Panc1 (cell line): ENCODE results near the gene CNGA1. TPM values are rescaled to one million over a fixed set of nuclear protein-coding genes. Genes with fewer than 3 reads are reported as not detected.

Source experiments
- ATAC-seq: fragments of 200-7000 bp; cut with Tn5 transposase; 2 replicates; pipeline ENCODE4 v1.9.1; 2020; ENCODE audit warnings: mild to moderate bottlenecking, moderate library complexity
- BruUV-seq: library from RNA; stranded (reverse); fragments of 400-500 nt; replicated peaks from 2 replicates; lab custom pipeline; 2021; lab: Mats Ljungman, UMichigan
- CTCF ChIA-PET: fragments of 300-600 bp; sonication (Branson Sonifier 250); formaldehyde crosslinking; loops from one replicate; lab custom pipeline; 2022; ENCODE audit warnings: antibody characterized with exemption; lab: Charles Lee
- POLR2A ChIA-PET: fragments of 300-600 bp; sonication (Branson Sonifier 250); formaldehyde crosslinking; loops from one replicate; lab custom pipeline; 2022; ENCODE audit warnings: antibody characterized with exemption; lab: Charles Lee
- DNase-seq: peaks from one replicate; pipeline ENCODE4 v3.0.0-alpha.2; 2010; ENCODE audit warnings: low read depth, low spot score
- H3K27ac ChIP-seq: 2 replicates; pipeline ENCODE4 v1.5.1; 2011; ENCODE audit warnings: mild to moderate bottlenecking, low read length, inconsistent platforms
- H3K27me3 ChIP-seq: fragments of 200-500 bp; sonication (Bioruptor generic); 2 replicates; pipeline ENCODE4 v1.6.0; 2014; ENCODE audit warnings: low read length, inconsistent platforms; ENCODE audit not compliant: control insufficient read depth, insufficient read depth
- H3K36me3 ChIP-seq: fragments of 200-500 bp; sonication (Bioruptor generic); 2 replicates; pipeline ENCODE4 v1.5.1; 2014; ENCODE audit warnings: inconsistent platforms, mild to moderate bottlenecking, low read length, moderate library complexity; ENCODE audit not compliant: control insufficient read depth, insufficient read depth
- H3K4me1 ChIP-seq: 2 replicates; pipeline ENCODE4 v1.5.1; 2011; ENCODE audit warnings: inconsistent platforms, mild to moderate bottlenecking, low read length, moderate library complexity; ENCODE audit not compliant: control insufficient read depth, insufficient read depth
- H3K4me3 ChIP-seq, 2 experiments: 2 replicates each; pipeline ENCODE4 v1.5.1; 2011 to 2012; ENCODE audit warnings: low read depth in 2 of 2, low read length in 2 of 2, mild to moderate bottlenecking in 2 of 2, inconsistent platforms in 1 of 2, moderate library complexity in 1 of 2
- H3K9me3 ChIP-seq: fragments of 200-500 bp; sonication (Bioruptor generic); 2 replicates; pipeline ENCODE4 v1.5.1; 2014; ENCODE audit warnings: low read depth, mild to moderate bottlenecking, inconsistent platforms, low read length, moderate library complexity; ENCODE audit not compliant: control insufficient read depth, insufficient read depth
- CTCF ChIP-seq: fragments of 450-650 bp; IDR thresholded peaks from 2 replicates; pipeline ENCODE4 v1.5.1; 2017; ENCODE audit warnings: mild to moderate bottlenecking
- POLR2AphosphoS5 ChIP-seq: IDR thresholded peaks from 2 replicates; pipeline ENCODE4 v1.6.1; 2012; ENCODE audit warnings: mild to moderate bottlenecking, low read depth, low read length, moderate library complexity
- REST ChIP-seq, 2 experiments: IDR thresholded peaks; 2 replicates each; pipeline ENCODE4 v1.6.1; 2011 to 2012; ENCODE audit warnings: low read depth in 2 of 2, control low read depth in 1 of 2, low read length in 1 of 2, mild to moderate bottlenecking in 1 of 2, moderate library complexity in 1 of 2; ENCODE audit not compliant: insufficient read depth in 1 of 2
- SIN3A ChIP-seq: IDR thresholded peaks from 2 replicates; pipeline ENCODE4 v1.6.1; 2012; ENCODE audit warnings: low read depth, mild to moderate bottlenecking, low read length, moderate library complexity, borderline replicate concordance; ENCODE audit not compliant: insufficient read depth
- TCF7L2 ChIP-seq: IDR thresholded peaks from 2 replicates; pipeline ENCODE4 v1.6.1; 2011; ENCODE audit warnings: mild to moderate bottlenecking, low read depth, low read length, inconsistent platforms
- in situ Hi-C: cut with HindIII; loops from 2 replicates; pipeline ENCODE4 v1.10.0; 2016; ENCODE audit warnings: low sequenced_read_pairs, low pct_unique_long_range_greater_than_20kb
- intact Hi-C: fragments of 100-400 bp; cut with micrococcal nuclease; formaldehyde crosslinking; loops from one replicate; pipeline ENCODE4 v1.10.0; 2022; ENCODE audit not compliant: unreplicated experiment
- total RNA-seq: library from RNA; stranded (reverse); gene quantifications from one replicate; pipeline ENCODE4 v1.2.1, GENCODE V29; 2021; ENCODE audit not compliant: unreplicated experiment

CNGA1 gene
- total RNA-seq, 1 experiment from 2014 or later: 0.23 TPM

- in situ Hi-C loops (no loop called here), intact Hi-C loops (no loop called here)
- CTCF ChIA-PET: no interaction called here
- no TSS peak for BruUV-seq
- Histone ChIP-seq H3K4me1 (no peaks in the 10 kb centered on the region), H3K36me3 (no peaks in the 10 kb centered on the region), H3K4me3 (no peak overlapping the region), H3K27ac (no peak overlapping the region), H3K27me3 (no peaks in the 10 kb centered on the region), H3K9me3 (no peaks in the 10 kb centered on the region)
- POLR2A ChIA-PET: interaction anchor here (0.6 kb wide), 1 partner anchor 121 kb away, joined by 3 read pairs; no protein-coding TSS in a partner anchor
- TF ChIP-seq CTCF (no peak), TCF7L2 (no peak), REST (IDR thresholded peaks at IDR 0.05; ENCODE audit: insufficient read depth in 1 of 2, low read depth in 2 of 2, low read length in 1 of 2) (no peak), POLR2AphosphoS5 (no peak), SIN3A (no peak)
- DNase-seq (no peak), ATAC-seq (no peak)
Measured at GRCh38 chr4:48047896-48048295, 31.4 kb upstream of the CNGA1 start.

GRCh38 chr4:48047421-48047844, 31.0 kb upstream of the CNGA1 start:
- intact Hi-C loops: no loop called here
- H3K4me3 ChIP-seq: no peak overlapping the region
- CTCF ChIA-PET: no interaction called here
- no peaks in the 10 kb centered on the region for H3K4me1 ChIP-seq
- no peaks in the 10 kb centered on the region for H3K36me3 ChIP-seq
- in situ Hi-C loops: no loop called here
- TF ChIP-seq POLR2AphosphoS5: no peak
- no peak for TF ChIP-seq CTCF
- TF ChIP-seq REST (IDR thresholded peaks at IDR 0.05; ENCODE audit: insufficient read depth in 1 of 2, low read depth in 2 of 2, low read length in 1 of 2): no peak
- TF ChIP-seq TCF7L2: no peak
- no peak for TF ChIP-seq SIN3A
- no TSS peak for BruUV-seq
- POLR2A ChIA-PET: no interaction called here
- ATAC-seq (no peak), DNase-seq (no peak)
- H3K27ac ChIP-seq: no peak overlapping the region
- H3K9me3 ChIP-seq: no peaks in the 10 kb centered on the region
- no peaks in the 10 kb centered on the region for H3K27me3 ChIP-seq
